Breast epithelium (tissue), 3 donors: ENCODE measurements around the gene FOXA1.

Experiments
- CTCF ChIP-seq, 3 donors: fragments of 450-650 bp; IDR thresholded peaks; one replicate each; pipeline ENCODE4 v1.5.1; 2016 to 2017; ENCODE audit warnings: antibody characterized with exemption in 3 of 3, mild to moderate bottlenecking in 3 of 3, moderate library complexity in 3 of 3
- POLR2A ChIP-seq: fragments of 450-650 bp; IDR thresholded peaks from one replicate; pipeline ENCODE4 v1.6.1; 2016; ENCODE audit warnings: antibody characterized with exemption, mild to moderate bottlenecking, moderate library complexity
- POLR2AphosphoS5 ChIP-seq, 3 donors: sonication (generic); formaldehyde crosslinking; IDR thresholded peaks; one replicate each; pipeline ENCODE4 v1.6.1; 2017; ENCODE audit warnings: antibody characterized with exemption in 3 of 3

GRCh38 chr14:37559386-37559785 is 35.7 kb downstream of the FOXA1 start:
- no peak for TF ChIP-seq POLR2A
- no peak for TF ChIP-seq POLR2AphosphoS5 (IDR thresholded peaks at IDR 0.05)
- TF ChIP-seq CTCF (IDR thresholded peaks at IDR 0.05): no peak
